GM21825 (cell line): ENCODE measurements around the gene SIMC1.
A peak's percentile ranks its signal among the peaks of the same experiment; 100 is the strongest.
"Not testable (repeated sequence)": the region's sequence is repeated elsewhere in the genome, so short reads cannot be mapped to it uniquely, and the experiment has no call there.

Experiments used
- ATAC-seq: cut with Tn5 transposase; IDR thresholded peaks from one replicate; pipeline ENCODE4 v1.9.1; 2021; ENCODE audit warnings: mild to moderate bottlenecking, moderate library complexity; ENCODE audit not compliant: unreplicated experiment

Gene SIMC1

GRCh38 chr5:176214466-176215021 is 23.7 kb upstream of the SIMC1 start:
- not testable (repeated sequence) for ATAC-seq

- ATAC-seq, result not testable (repeated sequence)
These were observed 21.8 kb upstream of the SIMC1 start for GRCh38 chr5:176216393-176216916.

- not testable (repeated sequence) for ATAC-seq
These were observed 21.0 kb upstream of the SIMC1 start for GRCh38 chr5:176217188-176217729.

- ATAC-seq, result not testable (repeated sequence)
These were observed 20.5 kb upstream of the SIMC1 start for GRCh38 chr5:176217764-176218163.

GRCh38 chr5:176222006-176222405 is 16.2 kb upstream of the SIMC1 start:
- not testable (repeated sequence) for ATAC-seq

GRCh38 chr5:176228358-176228757 is 9.9 kb upstream of the SIMC1 start:
- not testable (repeated sequence) for ATAC-seq

GRCh38 chr5:176233253-176233652 is 5.0 kb upstream of the SIMC1 start:
- ATAC-seq, result not testable (repeated sequence)

- peak; percentile 34 for ATAC-seq
These were observed 3.1 kb upstream of the SIMC1 start for GRCh38 chr5:176235155-176235554.

GRCh38 chr5:176238645-176239283 is 540 bp downstream of the SIMC1 start:
- ATAC-seq, result peak; percentile 38

GRCh38 chr5:176239304-176239703 is 1.1 kb downstream of the SIMC1 start:
- ATAC-seq, result not testable (repeated sequence)

- ATAC-seq, result not testable (repeated sequence)
These were observed 6.1 kb downstream of the SIMC1 start for GRCh38 chr5:176244318-176244717.

GRCh38 chr5:176245074-176245473 is 6.8 kb downstream of the SIMC1 start:
- ATAC-seq, result not testable (repeated sequence)

GRCh38 chr5:176245489-176245888 is 7.3 kb downstream of the SIMC1 start:
- ATAC-seq, result not testable (repeated sequence)

- ATAC-seq, result not testable (repeated sequence)
These were observed 12.5 kb downstream of the SIMC1 start for GRCh38 chr5:176250691-176251090.

GRCh38 chr5:176252171-176252570 is 13.9 kb downstream of the SIMC1 start:
- not testable (repeated sequence) for ATAC-seq

GRCh38 chr5:176253370-176254065 is 15.3 kb downstream of the SIMC1 start:
- not testable (repeated sequence) for ATAC-seq

- ATAC-seq, result not testable (repeated sequence)
These were observed 15.8 kb downstream of the SIMC1 start for GRCh38 chr5:176254066-176254393.

- not testable (repeated sequence) for ATAC-seq
These were observed 19.8 kb downstream of the SIMC1 start for GRCh38 chr5:176257871-176258505.

GRCh38 chr5:176260682-176261081 is 22.5 kb downstream of the SIMC1 start:
- ATAC-seq, result not testable (repeated sequence)

GRCh38 chr5:176266448-176266847 is 28.2 kb downstream of the SIMC1 start:
- ATAC-seq, result not testable (repeated sequence)

- not testable (repeated sequence) for ATAC-seq
These were observed 50.8 kb downstream of the SIMC1 start for GRCh38 chr5:176289018-176289417.
